Hepatocyte (in vitro differentiated cells): ENCODE results near the gene PCCA. TPM values are rescaled to one million over a fixed set of nuclear protein-coding genes. Genes with fewer than 3 reads are reported as not detected.

Source experiments
- DNase-seq: peaks from one replicate; pipeline ENCODE4 v3.0.0-alpha.2; 2016; ENCODE audit warnings: low spot score
- H2AFZ ChIP-seq: fragments of 200-600 bp; sonication (generic); 2 replicates; pipeline ENCODE4 v1.6.0; 2016; ENCODE audit warnings: antibody characterized with exemption, mild to moderate bottlenecking
- H3K27ac ChIP-seq: fragments of 200-600 bp; sonication (generic); 2 replicates; pipeline ENCODE4 v1.5.1; 2016; ENCODE audit warnings: mild to moderate bottlenecking
- H3K27me3 ChIP-seq: fragments of 200-600 bp; sonication (generic); 2 replicates; pipeline ENCODE4 v1.6.1; 2016
- H3K36me3 ChIP-seq: fragments of 200-600 bp; sonication (generic); replicated peaks from 2 replicates; pipeline ENCODE4 v1.5.1; 2016; ENCODE audit warnings: low read depth; ENCODE audit not compliant: insufficient read depth
- H3K4me1 ChIP-seq: fragments of 200-600 bp; sonication (generic); 2 replicates; pipeline ENCODE4 v1.5.1; 2016; ENCODE audit warnings: mild to moderate bottlenecking, moderate library complexity; ENCODE audit not compliant: insufficient read depth
- H3K4me2 ChIP-seq: fragments of 200-600 bp; sonication (generic); 2 replicates; pipeline ENCODE4 v1.6.0; 2016
- H3K4me3 ChIP-seq: fragments of 200-600 bp; sonication (generic); 2 replicates; pipeline ENCODE4 v1.5.1; 2016; ENCODE audit warnings: mild to moderate bottlenecking
- H3K79me2 ChIP-seq: fragments of 200-600 bp; sonication (generic); 2 replicates; pipeline ENCODE4 v1.6.0; 2017; ENCODE audit warnings: mild to moderate bottlenecking
- H3K9me2 ChIP-seq: fragments of 200-600 bp; sonication (generic); replicated peaks from 2 replicates; pipeline ENCODE4 v1.6.0; 2017; ENCODE audit warnings: mild to moderate bottlenecking; ENCODE audit not compliant: insufficient read depth
- H3K9me3 ChIP-seq: fragments of 200-600 bp; sonication (generic); 2 replicates; pipeline ENCODE4 v1.5.1; 2016; ENCODE audit warnings: low read depth, mild to moderate bottlenecking
- H4K20me1 ChIP-seq: fragments of 200-600 bp; sonication (generic); 2 replicates; pipeline ENCODE4 v1.6.0; 2016; ENCODE audit warnings: mild to moderate bottlenecking; ENCODE audit not compliant: insufficient read depth, poor library complexity, severe bottlenecking
- EZH2 ChIP-seq: fragments of 200-600 bp; sonication (generic); IDR thresholded peaks from 2 replicates; pipeline ENCODE4 v1.6.1; 2016; ENCODE audit warnings: antibody characterized with exemption, mild to moderate bottlenecking, borderline replicate concordance
- EZH2phosphoT487 ChIP-seq: fragments of 200-600 bp; sonication (generic); IDR thresholded peaks from one replicate; pipeline ENCODE4 v1.6.1; 2018; ENCODE audit warnings: antibody characterized with exemption, mild to moderate bottlenecking, low read depth, moderate library complexity; ENCODE audit not compliant: unreplicated experiment, severe bottlenecking
- WGBS: methylation state at CpG from one replicate; pipeline ENCODE4 v1.1.6; 2016; ENCODE audit warnings: low lambda C conversion rate; ENCODE audit errors: missing lambda C conversion rate; 5-methylcytosine and 5-hydroxymethylcytosine counted together
- polyA plus RNA-seq: library from polyadenylated mRNA; unstranded; fragments of >200 nt; fragmentation: Nextera tagmentation; extraction: Ambion mirVana; gene quantifications from 2 replicates; pipeline ENCODE4 v1.2.1, GENCODE V29; 2016
- total RNA-seq: library from RNA; depleted of rRNA; stranded (reverse); fragments of >200 nt; gene quantifications from 2 replicates; pipeline ENCODE4 v1.2.3, GENCODE V29; 2014
- TF ChIP-seq, protein P1 (sequence below): fragments of 200-600 bp; sonication (generic); IDR thresholded peaks from 2 replicates; pipeline ENCODE4 v1.5.1; 2016; ENCODE audit warnings: antibody characterized with exemption, mild to moderate bottlenecking; ENCODE audit not compliant: poor library complexity

The PCCA gene
- total and polyA plus RNA-seq, 2 experiments from 2014 or later = 23.6 to 28.2 TPM

DNA sequence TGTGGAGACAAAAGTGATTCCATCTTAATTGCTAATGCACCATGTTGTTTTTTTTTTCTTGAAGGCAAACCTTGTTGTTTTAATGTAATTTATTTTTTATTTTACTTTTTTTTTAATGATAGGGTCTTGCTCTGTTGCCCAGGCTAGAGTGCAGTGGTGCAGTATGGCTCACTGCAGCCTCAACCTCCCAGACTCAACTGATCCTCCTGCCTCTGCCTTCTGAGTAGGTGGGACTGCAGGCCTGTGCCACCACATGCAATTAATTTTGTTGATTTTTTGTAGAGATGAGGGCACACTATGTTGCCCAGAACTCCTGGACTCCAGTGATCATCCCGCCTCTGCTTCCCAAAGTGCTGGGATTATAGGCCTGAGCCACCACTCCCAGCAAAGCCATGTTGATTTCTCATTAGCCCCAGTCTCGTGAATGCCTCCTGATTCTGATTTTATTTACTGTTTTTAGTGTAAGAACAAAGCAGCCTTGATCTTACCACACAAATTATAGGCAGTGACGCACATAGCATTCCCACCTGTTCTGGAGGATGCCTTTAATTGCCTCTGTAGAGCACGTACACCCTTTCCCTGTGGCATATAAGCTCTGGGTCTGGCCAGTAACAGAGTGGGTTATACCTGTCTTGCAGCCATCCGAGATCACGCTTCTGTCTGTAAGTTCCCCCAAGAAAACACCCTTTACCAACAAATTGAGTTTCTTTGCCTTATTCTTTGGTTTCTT is 349.3 kb downstream of the PCCA start:
- H3K9me3 ChIP-seq = no peaks in the 10 kb centered on the region
- H3K9me2 ChIP-seq = no peaks in the 10 kb centered on the region
- no peak for DNase-seq
- no peak overlapping the region for H3K4me3 ChIP-seq
- no peak overlapping the region for H3K4me2 ChIP-seq
- no peaks in the 10 kb centered on the region for H3K36me3 ChIP-seq
- TF ChIP-seq, protein P1, sequence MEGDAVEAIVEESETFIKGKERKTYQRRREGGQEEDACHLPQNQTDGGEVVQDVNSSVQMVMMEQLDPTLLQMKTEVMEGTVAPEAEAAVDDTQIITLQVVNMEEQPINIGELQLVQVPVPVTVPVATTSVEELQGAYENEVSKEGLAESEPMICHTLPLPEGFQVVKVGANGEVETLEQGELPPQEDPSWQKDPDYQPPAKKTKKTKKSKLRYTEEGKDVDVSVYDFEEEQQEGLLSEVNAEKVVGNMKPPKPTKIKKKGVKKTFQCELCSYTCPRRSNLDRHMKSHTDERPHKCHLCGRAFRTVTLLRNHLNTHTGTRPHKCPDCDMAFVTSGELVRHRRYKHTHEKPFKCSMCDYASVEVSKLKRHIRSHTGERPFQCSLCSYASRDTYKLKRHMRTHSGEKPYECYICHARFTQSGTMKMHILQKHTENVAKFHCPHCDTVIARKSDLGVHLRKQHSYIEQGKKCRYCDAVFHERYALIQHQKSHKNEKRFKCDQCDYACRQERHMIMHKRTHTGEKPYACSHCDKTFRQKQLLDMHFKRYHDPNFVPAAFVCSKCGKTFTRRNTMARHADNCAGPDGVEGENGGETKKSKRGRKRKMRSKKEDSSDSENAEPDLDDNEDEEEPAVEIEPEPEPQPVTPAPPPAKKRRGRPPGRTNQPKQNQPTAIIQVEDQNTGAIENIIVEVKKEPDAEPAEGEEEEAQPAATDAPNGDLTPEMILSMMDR = no peak
- TF ChIP-seq EZH2 (no peak), EZH2phosphoT487 (no peak)
- H2AFZ ChIP-seq = no peak overlapping the region
- no peak overlapping the region for H3K27ac ChIP-seq
- no peaks in the 10 kb centered on the region for H3K79me2 ChIP-seq
- H3K27me3 ChIP-seq = no peaks in the 10 kb centered on the region
- H4K20me1 ChIP-seq = no peaks in the 10 kb centered on the region
- H3K4me1 ChIP-seq = peaks cover 11% of the 10 kb centered on the region
- 95% methylated on average over 6 of the region's 6 CpGs for WGBS

DNA sequence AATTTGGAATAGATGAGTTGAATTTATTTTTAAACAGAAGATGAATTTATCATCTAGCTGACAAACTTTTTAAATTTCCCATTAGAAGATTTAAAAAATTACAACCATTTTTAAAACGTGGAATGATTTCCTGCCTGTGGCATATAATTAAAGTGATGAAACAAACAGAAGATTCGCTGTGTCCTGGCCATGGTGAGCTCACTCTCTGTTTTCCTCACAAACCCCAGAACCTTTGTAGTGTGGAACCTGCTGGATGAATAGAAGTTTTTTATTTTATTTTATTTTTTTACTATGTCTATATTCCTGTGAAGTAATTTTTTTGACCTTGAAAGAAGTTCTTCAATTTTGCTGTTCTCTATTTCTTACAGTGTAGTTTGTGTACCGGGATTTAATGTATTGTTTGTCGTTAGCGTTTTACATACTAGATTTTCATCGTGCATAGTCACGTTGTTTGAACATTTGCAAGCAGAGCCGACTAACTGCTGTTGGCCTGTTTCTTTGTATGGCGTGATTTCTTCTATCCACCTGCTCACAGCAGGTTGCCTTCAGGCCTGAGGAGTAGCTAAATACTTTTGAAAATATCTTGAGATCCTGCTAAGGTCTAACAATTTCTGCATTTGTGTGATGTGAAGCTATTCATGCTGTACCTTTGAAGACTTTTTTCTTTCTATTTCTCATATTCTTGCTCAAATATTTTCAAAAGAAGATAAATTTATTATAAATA is 350.5 kb downstream of the PCCA start:
- H3K79me2 ChIP-seq = no peaks in the 10 kb centered on the region
- H3K27ac ChIP-seq = no peak overlapping the region
- H2AFZ ChIP-seq = no peak overlapping the region
- no peaks in the 10 kb centered on the region for H3K9me2 ChIP-seq
- no peak for DNase-seq
- H3K4me1 ChIP-seq = peaks cover 11% of the 10 kb centered on the region
- H3K27me3 ChIP-seq = no peaks in the 10 kb centered on the region
- TF ChIP-seq, protein P1 = no peak
- no peak for TF ChIP-seq EZH2phosphoT487
- no peak for TF ChIP-seq EZH2
- no peak overlapping the region for H3K4me2 ChIP-seq
- no peaks in the 10 kb centered on the region for H3K36me3 ChIP-seq
- no peaks in the 10 kb centered on the region for H4K20me1 ChIP-seq
- no peaks in the 10 kb centered on the region for H3K9me3 ChIP-seq
- WGBS = 67% methylated on average over 9 of the region's 9 CpGs
- H3K4me3 ChIP-seq = no peak overlapping the region

DNA sequence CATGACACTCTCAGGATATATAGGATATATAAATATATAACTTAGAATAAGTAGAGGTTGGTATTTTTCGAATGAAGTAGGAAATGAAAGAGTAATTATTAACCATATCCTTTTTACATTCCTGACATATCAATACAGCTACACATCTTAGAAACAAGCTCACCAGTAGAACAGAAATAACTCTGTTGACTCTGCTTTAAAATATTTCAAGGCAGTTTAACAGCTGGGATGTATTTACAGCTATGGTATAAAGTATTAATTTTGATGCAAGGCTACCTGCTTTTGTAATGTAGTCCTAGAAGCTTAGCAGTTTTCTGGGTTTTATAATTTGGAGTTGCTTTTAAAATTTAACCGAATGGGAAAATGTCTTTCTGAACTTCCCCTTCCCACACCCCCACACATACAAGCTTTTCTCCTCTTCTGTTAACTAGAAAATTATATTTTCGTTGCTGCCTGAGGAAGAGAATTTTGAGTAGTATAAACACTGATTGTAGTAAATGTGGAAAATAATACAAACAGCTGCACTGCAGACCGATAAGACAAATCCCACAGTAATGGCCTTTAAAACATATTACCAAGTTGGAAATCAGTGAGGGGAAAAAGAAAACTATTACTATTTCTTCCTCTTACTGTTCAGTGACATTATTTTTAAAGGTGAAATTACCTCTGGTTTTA is 352.0 kb downstream of the PCCA start:
- no peaks in the 10 kb centered on the region for H3K36me3 ChIP-seq
- H3K4me1 ChIP-seq = peaks cover 11% of the 10 kb centered on the region
- WGBS = 43% methylated on average over 4 of the region's 4 CpGs
- DNase-seq = no peak
- no peaks in the 10 kb centered on the region for H3K27me3 ChIP-seq
- no peak for TF ChIP-seq EZH2
- H3K79me2 ChIP-seq = no peaks in the 10 kb centered on the region
- H4K20me1 ChIP-seq = no peaks in the 10 kb centered on the region
- no peak overlapping the region for H2AFZ ChIP-seq
- no peak overlapping the region for H3K4me3 ChIP-seq
- H3K9me2 ChIP-seq = no peaks in the 10 kb centered on the region
- H3K4me2 ChIP-seq = peak overlapping the region; percentile 51
- no peaks in the 10 kb centered on the region for H3K9me3 ChIP-seq
- no peak overlapping the region for H3K27ac ChIP-seq
